ENCODE data around the gene GPRIN2.

DNA sequence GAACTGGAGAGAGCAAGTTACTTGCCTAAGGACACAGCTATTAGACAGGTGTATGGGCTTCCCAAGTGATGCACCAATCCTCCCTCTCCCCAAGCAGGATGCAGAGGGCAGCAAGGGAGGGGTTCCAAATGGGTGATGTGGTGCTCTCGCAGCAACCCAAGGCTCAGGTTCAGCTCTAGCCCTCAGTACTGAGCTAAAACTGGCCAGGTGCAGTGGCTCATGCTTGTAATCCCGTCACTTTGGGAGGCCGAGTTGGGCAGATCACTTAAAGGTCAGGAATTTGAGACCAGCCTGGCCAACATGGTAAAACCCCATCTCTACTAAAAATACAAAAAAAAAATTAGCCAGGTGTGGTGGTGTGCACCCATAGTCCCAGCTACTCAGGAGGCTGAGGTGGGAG, 40.7 kb downstream of the GPRIN2 start:
- TF ChIP-seq TARDBP (IDR thresholded peaks at IDR 0.05) (no peak), NFRKB (IDR thresholded peaks at IDR 0.05) (no peak), ARNT (IDR thresholded peaks at IDR 0.05) (no peak), ELF4 (IDR thresholded peaks at IDR 0.05) (no peak), SP1 (IDR thresholded peaks at IDR 0.05) (no peak), FOXM1 (IDR thresholded peaks at IDR 0.05; ENCODE audit: borderline replicate concordance) (no peak)

Measured in HEK293T (cell line).